Measurements from ENCODE around the gene CNDP2.

CNDP2 gene

GRCh38 chr18:74505776-74506175 lies 9.6 kb downstream of the CNDP2 start:
- H3K9ac ChIP-seq (ENCODE audit: low read length): no peak overlapping the region
- H3K9me3 ChIP-seq (ENCODE audit: control insufficient read depth, low read depth, low read length): no peaks in the 10 kb centered on the region
- H3K36me3 ChIP-seq (ENCODE audit: control insufficient read depth, low read depth, low read length): peaks cover 83% of the 10 kb centered on the region
- no peak overlapping the region for H3K27ac ChIP-seq (ENCODE audit: low read length)
- no peak overlapping the region for H3K4me3 ChIP-seq (ENCODE audit: low read length)
- no peaks in the 10 kb centered on the region for H3K27me3 ChIP-seq (ENCODE audit: control insufficient read depth, insufficient read depth, low read length)
- no peaks in the 10 kb centered on the region for H3K4me1 ChIP-seq (ENCODE audit: control insufficient read depth, low read depth, low read length)

GRCh38 chr18:74506448-74507084 lies 10.4 kb downstream of the CNDP2 start:
- Histone ChIP-seq H3K9me3 (ENCODE audit: control insufficient read depth, low read depth, low read length) (no peaks in the 10 kb centered on the region), H3K27ac (ENCODE audit: low read length) (no peak overlapping the region), H3K4me1 (ENCODE audit: control insufficient read depth, low read depth, low read length) (no peaks in the 10 kb centered on the region), H3K9ac (ENCODE audit: low read length) (no peak overlapping the region), H3K4me3 (ENCODE audit: low read length) (no peak overlapping the region), H3K27me3 (ENCODE audit: control insufficient read depth, insufficient read depth, low read length) (no peaks in the 10 kb centered on the region), H3K36me3 (ENCODE audit: control insufficient read depth, low read depth, low read length) (peaks cover 82% of the 10 kb centered on the region)

- Histone ChIP-seq H3K4me1 (ENCODE audit: control insufficient read depth, low read depth, low read length) (no peaks in the 10 kb centered on the region), H3K4me3 (ENCODE audit: low read length) (no peak overlapping the region), H3K27ac (ENCODE audit: low read length) (no peak overlapping the region), H3K36me3 (ENCODE audit: control insufficient read depth, low read depth, low read length) (peaks cover 82% of the 10 kb centered on the region), H3K27me3 (ENCODE audit: control insufficient read depth, insufficient read depth, low read length) (no peaks in the 10 kb centered on the region), H3K9me3 (ENCODE audit: control insufficient read depth, low read depth, low read length) (no peaks in the 10 kb centered on the region), H3K9ac (ENCODE audit: low read length) (no peak overlapping the region)
Measured at GRCh38 chr18:74507097-74507881, 11.1 kb downstream of the CNDP2 start.

DNA sequence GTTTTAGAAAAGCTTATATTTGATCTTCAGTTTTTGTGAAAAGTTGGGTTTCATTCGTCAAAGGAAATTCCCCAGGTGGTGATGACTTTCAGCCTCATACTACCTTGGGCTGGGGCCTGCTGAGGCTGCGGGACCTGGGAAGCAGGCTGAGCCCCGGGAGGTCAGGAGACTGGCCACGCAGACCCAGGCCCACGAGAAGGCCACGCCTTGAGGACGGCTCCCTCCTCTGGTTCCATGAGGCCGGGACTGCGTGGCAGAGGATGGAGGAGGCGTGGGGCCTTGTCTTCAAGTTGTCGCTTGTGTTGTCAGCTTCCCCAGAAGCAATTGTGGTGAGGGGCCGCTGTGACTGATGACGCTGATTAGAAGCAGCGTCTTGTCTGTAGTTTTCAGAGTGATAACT lies 11.8 kb downstream of the CNDP2 start:
- Histone ChIP-seq H3K36me3 (ENCODE audit: control insufficient read depth, low read depth, low read length) (peaks cover 82% of the 10 kb centered on the region), H3K4me3 (ENCODE audit: low read length) (no peak overlapping the region), H3K27ac (ENCODE audit: low read length) (no peak overlapping the region), H3K27me3 (ENCODE audit: control insufficient read depth, insufficient read depth, low read length) (no peaks in the 10 kb centered on the region), H3K9me3 (ENCODE audit: control insufficient read depth, low read depth, low read length) (no peaks in the 10 kb centered on the region), H3K9ac (ENCODE audit: low read length) (no peak overlapping the region), H3K4me1 (ENCODE audit: control insufficient read depth, low read depth, low read length) (no peaks in the 10 kb centered on the region)

GRCh38 chr18:74508366-74508765 lies 12.2 kb downstream of the CNDP2 start:
- Histone ChIP-seq H3K9ac (ENCODE audit: low read length) (no peak overlapping the region), H3K4me1 (ENCODE audit: control insufficient read depth, low read depth, low read length) (no peaks in the 10 kb centered on the region), H3K4me3 (ENCODE audit: low read length) (no peak overlapping the region), H3K27me3 (ENCODE audit: control insufficient read depth, insufficient read depth, low read length) (no peaks in the 10 kb centered on the region), H3K36me3 (ENCODE audit: control insufficient read depth, low read depth, low read length) (peaks cover 82% of the 10 kb centered on the region), H3K27ac (ENCODE audit: low read length) (no peak overlapping the region), H3K9me3 (ENCODE audit: control insufficient read depth, low read depth, low read length) (no peaks in the 10 kb centered on the region)

- Histone ChIP-seq H3K4me3 (ENCODE audit: low read length) (no peak overlapping the region), H3K36me3 (ENCODE audit: control insufficient read depth, low read depth, low read length) (peaks cover 82% of the 10 kb centered on the region), H3K27me3 (ENCODE audit: control insufficient read depth, insufficient read depth, low read length) (no peaks in the 10 kb centered on the region), H3K27ac (ENCODE audit: low read length) (no peak overlapping the region), H3K9ac (ENCODE audit: low read length) (no peak overlapping the region), H3K9me3 (ENCODE audit: control insufficient read depth, low read depth, low read length) (no peaks in the 10 kb centered on the region), H3K4me1 (ENCODE audit: control insufficient read depth, low read depth, low read length) (no peaks in the 10 kb centered on the region)
Measured at GRCh38 chr18:74508821-74509225, 12.7 kb downstream of the CNDP2 start.

DNA sequence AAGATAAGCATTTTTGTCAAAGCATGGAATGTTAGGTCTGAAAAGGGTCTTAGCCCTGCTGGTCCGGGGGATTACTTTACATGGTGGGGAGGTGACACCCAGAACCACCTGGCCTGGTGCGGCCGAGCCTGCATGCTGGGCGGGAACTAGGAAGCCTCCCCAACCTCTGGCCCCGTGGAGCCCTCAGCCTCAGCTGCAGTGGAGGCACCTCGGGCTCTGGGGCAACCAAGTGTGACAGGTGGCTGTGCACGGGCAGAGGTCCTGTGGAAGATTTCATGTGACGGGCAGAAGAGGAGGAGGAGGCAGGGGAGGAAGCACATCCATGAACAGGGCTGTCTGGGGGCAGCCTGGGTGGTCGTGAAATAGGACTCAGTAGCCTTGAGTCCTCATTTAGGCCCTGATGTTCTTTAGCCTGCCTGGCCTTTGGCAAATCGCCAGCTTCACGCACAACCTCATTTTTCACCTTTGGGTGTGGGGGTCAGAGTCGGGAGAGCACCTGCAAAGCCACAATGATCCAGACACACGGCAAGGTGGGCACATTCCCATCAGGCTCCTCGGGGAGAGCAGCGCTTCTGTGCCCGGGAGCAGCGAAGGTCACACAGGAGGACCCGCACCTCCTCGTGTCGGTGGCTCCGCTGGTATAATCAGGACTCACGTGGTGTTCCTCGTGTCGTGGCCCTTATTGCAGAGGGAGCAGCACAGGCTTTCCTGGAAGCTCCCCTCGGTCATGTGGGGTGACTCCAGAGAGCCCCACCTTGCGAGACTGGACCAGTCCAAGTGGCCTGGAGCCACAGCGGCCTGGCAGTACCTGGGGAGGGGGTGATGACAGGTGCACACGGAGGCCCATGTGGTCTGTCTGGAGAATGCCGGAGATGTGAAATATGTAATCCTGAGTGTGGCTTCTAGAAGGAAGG lies 13.9 kb downstream of the CNDP2 start:
- Histone ChIP-seq H3K9me3 (ENCODE audit: control insufficient read depth, low read depth, low read length) (no peaks in the 10 kb centered on the region), H3K9ac (ENCODE audit: low read length) (no peak overlapping the region), H3K27ac (ENCODE audit: low read length) (no peak overlapping the region), H3K36me3 (ENCODE audit: control insufficient read depth, low read depth, low read length) (peaks cover 80% of the 10 kb centered on the region), H3K27me3 (ENCODE audit: control insufficient read depth, insufficient read depth, low read length) (no peaks in the 10 kb centered on the region), H3K4me1 (ENCODE audit: control insufficient read depth, low read depth, low read length) (no peaks in the 10 kb centered on the region), H3K4me3 (ENCODE audit: low read length) (no peak overlapping the region)

DNA sequence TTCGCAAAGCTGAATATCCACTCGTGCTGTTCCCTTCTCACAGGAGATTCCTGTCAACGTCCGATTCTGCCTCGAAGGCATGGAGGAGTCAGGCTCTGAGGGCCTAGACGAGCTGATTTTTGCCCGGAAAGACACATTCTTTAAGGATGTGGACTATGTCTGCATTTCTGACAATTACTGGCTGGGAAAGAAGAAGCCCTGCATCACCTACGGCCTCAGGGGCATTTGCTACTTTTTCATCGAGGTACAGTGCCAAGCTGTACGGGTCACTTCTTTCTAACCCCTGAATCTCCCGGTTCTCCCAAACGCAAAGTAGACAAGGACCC lies 14.6 kb downstream of the CNDP2 start:
- Histone ChIP-seq H3K4me1 (ENCODE audit: control insufficient read depth, low read depth, low read length) (no peaks in the 10 kb centered on the region), H3K36me3 (ENCODE audit: control insufficient read depth, low read depth, low read length) (peaks cover 83% of the 10 kb centered on the region), H3K27me3 (ENCODE audit: control insufficient read depth, insufficient read depth, low read length) (no peaks in the 10 kb centered on the region), H3K9me3 (ENCODE audit: control insufficient read depth, low read depth, low read length) (no peaks in the 10 kb centered on the region), H3K27ac (ENCODE audit: low read length) (no peak overlapping the region), H3K4me3 (ENCODE audit: low read length) (no peak overlapping the region), H3K9ac (ENCODE audit: low read length) (no peak overlapping the region)

GRCh38 chr18:74511823-74512222 lies 15.7 kb downstream of the CNDP2 start:
- Histone ChIP-seq H3K27me3 (ENCODE audit: control insufficient read depth, insufficient read depth, low read length) (no peaks in the 10 kb centered on the region), H3K36me3 (ENCODE audit: control insufficient read depth, low read depth, low read length) (peaks cover 86% of the 10 kb centered on the region), H3K9ac (ENCODE audit: low read length) (no peak overlapping the region), H3K4me3 (ENCODE audit: low read length) (no peak overlapping the region), H3K9me3 (ENCODE audit: control insufficient read depth, low read depth, low read length) (no peaks in the 10 kb centered on the region), H3K4me1 (ENCODE audit: control insufficient read depth, low read depth, low read length) (no peaks in the 10 kb centered on the region), H3K27ac (ENCODE audit: low read length) (no peak overlapping the region)

GRCh38 chr18:74512321-74513053 lies 16.3 kb downstream of the CNDP2 start:
- Histone ChIP-seq H3K9ac (ENCODE audit: low read length) (no peak overlapping the region), H3K9me3 (ENCODE audit: control insufficient read depth, low read depth, low read length) (no peaks in the 10 kb centered on the region), H3K27ac (ENCODE audit: low read length) (no peak overlapping the region), H3K4me3 (ENCODE audit: low read length) (no peak overlapping the region), H3K36me3 (ENCODE audit: control insufficient read depth, low read depth, low read length) (peaks cover 86% of the 10 kb centered on the region), H3K27me3 (ENCODE audit: control insufficient read depth, insufficient read depth, low read length) (no peaks in the 10 kb centered on the region), H3K4me1 (ENCODE audit: control insufficient read depth, low read depth, low read length) (no peaks in the 10 kb centered on the region)

All from iPS-18a (cell line).